ENCODE results near the gene IRAK3.

The IRAK3 gene

DNA sequence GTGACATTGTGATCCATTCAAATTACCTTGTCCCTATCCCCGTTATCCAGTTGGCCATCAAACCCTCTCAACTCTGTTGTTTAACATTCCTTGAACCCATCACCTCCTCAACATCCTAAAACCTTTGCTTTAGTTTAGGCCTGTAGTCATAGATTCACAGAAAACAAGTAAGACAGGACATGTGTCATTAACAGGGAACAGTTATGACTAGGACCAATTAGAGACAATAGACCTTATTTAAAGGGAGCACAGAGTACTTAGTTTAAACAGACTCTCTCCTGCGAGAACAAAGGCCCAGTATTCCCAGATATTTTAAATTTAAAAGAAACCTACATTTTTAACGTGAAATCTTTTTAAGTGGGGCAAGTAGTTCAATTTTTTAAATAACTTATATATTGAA, 93.2 kb downstream of the IRAK3 start:
- TF ChIP-seq, protein P1, sequence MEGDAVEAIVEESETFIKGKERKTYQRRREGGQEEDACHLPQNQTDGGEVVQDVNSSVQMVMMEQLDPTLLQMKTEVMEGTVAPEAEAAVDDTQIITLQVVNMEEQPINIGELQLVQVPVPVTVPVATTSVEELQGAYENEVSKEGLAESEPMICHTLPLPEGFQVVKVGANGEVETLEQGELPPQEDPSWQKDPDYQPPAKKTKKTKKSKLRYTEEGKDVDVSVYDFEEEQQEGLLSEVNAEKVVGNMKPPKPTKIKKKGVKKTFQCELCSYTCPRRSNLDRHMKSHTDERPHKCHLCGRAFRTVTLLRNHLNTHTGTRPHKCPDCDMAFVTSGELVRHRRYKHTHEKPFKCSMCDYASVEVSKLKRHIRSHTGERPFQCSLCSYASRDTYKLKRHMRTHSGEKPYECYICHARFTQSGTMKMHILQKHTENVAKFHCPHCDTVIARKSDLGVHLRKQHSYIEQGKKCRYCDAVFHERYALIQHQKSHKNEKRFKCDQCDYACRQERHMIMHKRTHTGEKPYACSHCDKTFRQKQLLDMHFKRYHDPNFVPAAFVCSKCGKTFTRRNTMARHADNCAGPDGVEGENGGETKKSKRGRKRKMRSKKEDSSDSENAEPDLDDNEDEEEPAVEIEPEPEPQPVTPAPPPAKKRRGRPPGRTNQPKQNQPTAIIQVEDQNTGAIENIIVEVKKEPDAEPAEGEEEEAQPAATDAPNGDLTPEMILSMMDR (IDR thresholded peaks at IDR 0.05; ENCODE audit: low read depth, low read length), result no peak
- DNase-seq (ENCODE audit: low read depth, low spot score), result no peak
- in situ Hi-C loops (cut with HindIII; ENCODE audit: low sequenced_read_pairs), result no loop called here
- H3K4me3 ChIP-seq (ENCODE audit: low read depth, low read length), result no peak overlapping the region

GRCh38 chr12:66287275-66287674, 98.3 kb downstream of the IRAK3 start:
- in situ Hi-C loops (cut with HindIII; ENCODE audit: low sequenced_read_pairs), result no loop called here
- no peak overlapping the region for H3K4me3 ChIP-seq (ENCODE audit: low read depth, low read length)
- TF ChIP-seq, protein P1 (IDR thresholded peaks at IDR 0.05; ENCODE audit: low read depth, low read length), result no peak
- DNase-seq (ENCODE audit: low read depth, low spot score), result no peak

- TF ChIP-seq, protein P1 (IDR thresholded peaks at IDR 0.05; ENCODE audit: low read depth, low read length), result no peak
- DNase-seq (ENCODE audit: low read depth, low spot score), result no peak
- no peak overlapping the region for H3K4me3 ChIP-seq (ENCODE audit: low read depth, low read length)
- in situ Hi-C loops (cut with HindIII; ENCODE audit: low sequenced_read_pairs), result no loop called here
These were observed 99.1 kb downstream of the IRAK3 start for GRCh38 chr12:66288121-66288520.

- in situ Hi-C loops (cut with HindIII; ENCODE audit: low sequenced_read_pairs), result no loop called here
These were observed 100.5 kb downstream of the IRAK3 start for GRCh38 chr12:66289485-66289884.

GRCh38 chr12:66290716-66291200, 101.7 kb downstream of the IRAK3 start:
- TF ChIP-seq, protein P1 (IDR thresholded peaks at IDR 0.05; ENCODE audit: low read depth, low read length), result no peak
- in situ Hi-C loops (cut with HindIII; ENCODE audit: low sequenced_read_pairs), result no loop called here
- H3K4me3 ChIP-seq (ENCODE audit: low read depth, low read length), result no peak overlapping the region
- DNase-seq (ENCODE audit: low read depth, low spot score), result no peak

More at GRCh38 chr12:66289485-66289884, 100.5 kb downstream of the IRAK3 start:
- no peak for DNase-seq (ENCODE audit: low read depth, low spot score)
- TF ChIP-seq, protein P1 (IDR thresholded peaks at IDR 0.05; ENCODE audit: low read depth, low read length), result no peak
- no peak overlapping the region for H3K4me3 ChIP-seq (ENCODE audit: low read depth, low read length)

GRCh38 chr12:66296176-66296683, 107.2 kb downstream of the IRAK3 start:
- DNase-seq (ENCODE audit: low read depth, low spot score), result no peak
- no peak overlapping the region for H3K4me3 ChIP-seq (ENCODE audit: low read depth, low read length)
- TF ChIP-seq, protein P1 (IDR thresholded peaks at IDR 0.05; ENCODE audit: low read depth, low read length), result no peak
- in situ Hi-C loops (cut with HindIII; ENCODE audit: low sequenced_read_pairs), result no loop called here

Data from astrocyte of the spinal cord (primary cell).